SH-SY5Y (cell line): ENCODE results near the gene ARHGEF11.

ENCODE experiments used
- GATA2 ChIP-seq: IDR thresholded peaks from 2 replicates; pipeline ENCODE4 v1.6.1; 2011; ENCODE audit warnings: mild to moderate bottlenecking, low read depth, low read length
- GATA3 ChIP-seq: IDR thresholded peaks from 2 replicates; pipeline ENCODE4 v1.6.1; 2011; ENCODE audit warnings: low read depth, mild to moderate bottlenecking, low read length, moderate library complexity

DNA sequence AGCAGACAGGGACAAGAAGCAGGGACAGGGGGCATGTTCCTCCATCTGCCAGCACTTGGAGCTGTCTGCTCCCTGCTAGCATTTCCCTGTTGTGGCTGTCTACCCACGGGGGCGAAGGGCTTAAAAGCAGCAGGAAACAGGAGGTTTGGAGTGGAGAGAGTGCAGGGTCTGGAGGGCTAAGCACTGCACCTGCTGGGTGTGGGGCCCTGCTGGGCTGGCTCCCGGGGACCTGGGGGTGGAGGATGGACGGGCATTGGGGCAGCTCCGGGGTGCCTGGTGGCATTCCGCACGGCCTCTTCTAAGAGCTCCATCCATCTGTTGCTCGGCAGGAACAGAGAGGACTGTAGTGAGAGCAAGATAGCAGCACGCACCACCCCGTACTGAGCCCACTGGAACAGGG, 103.9 kb downstream of the ARHGEF11 start:
- TF ChIP-seq GATA3, result no peak
- TF ChIP-seq GATA2, result no peak
